Nephron progenitor cell (in vitro differentiated cells): ENCODE results near the gene ERF.
"Not testable (repeated sequence)": the region's sequence is repeated elsewhere in the genome, so short reads cannot be mapped to it uniquely, and the experiment has no call there.

ENCODE experiments used
- DNase-seq: peaks from one replicate; pipeline ENCODE4 v3.0.0; 2021
- H3K27ac Mint-ChIP-seq: 2 replicates; pipeline ENCODE4 v1.8.0; 2021; ENCODE audit warnings: mild to moderate bottlenecking, moderate library complexity, mixed read lengths
- H3K27me3 Mint-ChIP-seq: 2 replicates; pipeline ENCODE4 v1.8.0; 2021; ENCODE audit warnings: mild to moderate bottlenecking, low read depth, mixed read lengths; ENCODE audit not compliant: poor library complexity
- H3K36me3 Mint-ChIP-seq: 2 replicates; pipeline ENCODE4 v1.8.0; 2021; ENCODE audit warnings: low read depth, mixed read lengths
- H3K4me1 Mint-ChIP-seq: 2 replicates; pipeline ENCODE4 v1.8.0; 2021; ENCODE audit warnings: mixed read lengths
- H3K4me3 Mint-ChIP-seq: 2 replicates; pipeline ENCODE4 v1.8.0; 2021; ENCODE audit warnings: mild to moderate bottlenecking, moderate library complexity, mixed read lengths
- H3K9me3 Mint-ChIP-seq: 2 replicates; pipeline ENCODE4 v1.8.0; 2021; ENCODE audit warnings: mild to moderate bottlenecking, moderate library complexity, mixed read lengths
- TF ChIP-seq, protein P1 (sequence below): fragments of 200-600 bp; sonication (generic); IDR thresholded peaks from 2 replicates; pipeline ENCODE4 v1.5.0; 2021; ENCODE audit warnings: antibody characterized with exemption

The ERF gene

DNA sequence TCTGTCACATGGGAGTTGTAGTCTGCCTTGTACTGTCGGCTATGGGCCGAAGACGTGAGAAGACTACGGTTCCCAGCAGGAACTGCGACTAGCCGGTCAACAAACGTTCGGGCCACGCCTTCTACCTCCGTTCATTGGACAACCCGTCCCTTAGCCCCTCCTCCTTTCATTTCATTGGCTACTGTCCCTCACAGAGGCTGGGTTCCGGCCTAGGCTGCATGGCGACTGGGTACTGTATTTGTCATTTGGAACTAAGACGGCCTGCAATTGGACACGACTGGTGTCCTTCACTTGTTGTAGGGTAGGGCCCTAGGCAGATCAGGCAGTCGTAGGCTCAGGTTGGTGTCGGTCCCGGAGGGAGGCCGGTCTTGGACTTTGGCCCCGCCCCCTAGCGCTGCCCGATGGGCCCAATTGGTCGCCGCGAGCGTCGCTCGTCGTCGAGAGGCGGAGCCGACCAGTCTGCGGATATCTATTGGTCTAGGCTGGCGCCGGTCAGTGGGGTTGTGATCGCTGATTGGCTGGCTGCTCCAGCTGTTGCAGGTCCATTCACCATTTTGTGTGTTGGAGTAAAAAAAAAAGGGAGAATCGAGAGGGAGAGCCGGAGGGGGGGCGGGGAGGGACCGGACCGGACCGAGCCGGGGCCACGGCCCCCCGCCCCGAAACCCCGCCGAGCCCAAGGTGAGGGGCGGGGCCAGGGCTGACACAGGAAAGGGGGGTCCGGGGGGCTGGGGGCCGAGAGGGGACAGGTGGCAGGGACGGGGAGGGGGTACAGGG is 14.0 kb upstream of the ERF start, which contains the start of gene CIC:
Gene CIC, plus strand, starts transcription at position 549 of the 774 bp plus-strand sequence. CDS start 2,532 bp downstream, outside the sequence.
- Mint-ChIP-seq H3K27ac (peak within 1 kb of the TSS; percentile 73), H3K27me3 (no peaks in the 10 kb centered on the region), H3K4me3 (no peak within 1 kb of the TSS), H3K4me1 (peaks cover 16% of the 10 kb centered on the region), H3K36me3 (no peaks in the 10 kb centered on the region), H3K9me3 (no peaks in the 10 kb centered on the region)
- DNase-seq, result peak; percentile 99
- TF ChIP-seq, protein P1, sequence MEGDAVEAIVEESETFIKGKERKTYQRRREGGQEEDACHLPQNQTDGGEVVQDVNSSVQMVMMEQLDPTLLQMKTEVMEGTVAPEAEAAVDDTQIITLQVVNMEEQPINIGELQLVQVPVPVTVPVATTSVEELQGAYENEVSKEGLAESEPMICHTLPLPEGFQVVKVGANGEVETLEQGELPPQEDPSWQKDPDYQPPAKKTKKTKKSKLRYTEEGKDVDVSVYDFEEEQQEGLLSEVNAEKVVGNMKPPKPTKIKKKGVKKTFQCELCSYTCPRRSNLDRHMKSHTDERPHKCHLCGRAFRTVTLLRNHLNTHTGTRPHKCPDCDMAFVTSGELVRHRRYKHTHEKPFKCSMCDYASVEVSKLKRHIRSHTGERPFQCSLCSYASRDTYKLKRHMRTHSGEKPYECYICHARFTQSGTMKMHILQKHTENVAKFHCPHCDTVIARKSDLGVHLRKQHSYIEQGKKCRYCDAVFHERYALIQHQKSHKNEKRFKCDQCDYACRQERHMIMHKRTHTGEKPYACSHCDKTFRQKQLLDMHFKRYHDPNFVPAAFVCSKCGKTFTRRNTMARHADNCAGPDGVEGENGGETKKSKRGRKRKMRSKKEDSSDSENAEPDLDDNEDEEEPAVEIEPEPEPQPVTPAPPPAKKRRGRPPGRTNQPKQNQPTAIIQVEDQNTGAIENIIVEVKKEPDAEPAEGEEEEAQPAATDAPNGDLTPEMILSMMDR, result no peak

DNA sequence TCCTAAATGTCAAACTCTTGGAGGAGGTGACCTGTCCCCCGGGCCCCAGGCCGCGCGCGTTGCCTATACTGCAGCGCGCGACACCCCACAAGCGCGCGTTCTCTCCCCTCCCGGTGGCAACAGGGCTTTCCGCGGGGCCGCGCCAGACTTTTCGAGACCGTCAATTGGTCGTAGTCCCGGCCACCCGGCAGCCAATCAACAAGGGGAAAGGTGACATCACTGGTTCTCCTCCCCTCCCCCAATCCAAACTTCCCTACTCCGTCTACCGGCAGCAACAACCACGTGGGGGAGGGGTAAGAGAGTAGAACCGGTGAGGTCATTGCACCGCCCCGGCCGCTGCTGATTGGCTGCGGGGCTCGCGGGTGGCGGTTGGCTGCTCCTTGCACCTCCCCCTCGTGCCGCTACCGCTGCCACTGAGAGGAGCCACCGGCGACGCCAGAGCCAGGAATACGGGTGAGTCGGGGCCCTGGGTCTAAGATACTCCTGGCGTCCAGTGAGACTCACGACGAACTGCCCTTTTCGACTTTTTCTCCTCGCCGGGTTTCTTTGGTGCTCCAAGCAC is 13.3 kb upstream of the ERF start:
- TF ChIP-seq, protein P1, result no peak

DNA sequence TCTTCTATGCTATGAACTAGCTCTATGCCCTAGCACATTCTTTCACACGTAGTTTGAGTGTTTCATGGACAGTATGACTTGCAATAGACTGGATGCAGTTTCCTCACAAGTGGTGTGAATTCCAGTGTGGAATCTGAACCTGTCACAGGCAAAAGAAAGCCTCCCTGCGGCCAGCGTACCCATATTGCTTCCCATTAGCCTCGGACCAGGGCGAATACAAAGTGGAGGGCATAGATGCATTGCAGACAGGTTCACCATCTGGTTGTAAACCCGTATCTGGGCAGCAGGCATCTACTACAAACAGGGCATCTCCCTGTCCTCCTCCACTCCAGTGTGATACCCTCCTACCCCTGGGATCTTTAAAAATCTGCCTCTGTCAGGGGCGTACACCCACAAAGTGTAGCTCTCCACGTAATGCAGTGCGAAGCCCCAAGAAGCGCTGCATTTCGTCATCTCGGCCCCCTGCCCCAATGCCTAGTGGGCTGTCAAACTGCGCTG is 12.8 kb upstream of the ERF start:
- TF ChIP-seq, protein P1, result no peak

More for the DNA sequence above, 13.3 kb upstream of the ERF start:
- peaks cover 16% of the 10 kb centered on the region for H3K4me1 Mint-ChIP-seq
- H3K9me3 Mint-ChIP-seq, result no peaks in the 10 kb centered on the region
- no peak overlapping the region for H3K27ac Mint-ChIP-seq
- no peak overlapping the region for H3K4me3 Mint-ChIP-seq
- DNase-seq, result peak; percentile 96
- H3K27me3 Mint-ChIP-seq, result no peaks in the 10 kb centered on the region
- no peaks in the 10 kb centered on the region for H3K36me3 Mint-ChIP-seq

DNA sequence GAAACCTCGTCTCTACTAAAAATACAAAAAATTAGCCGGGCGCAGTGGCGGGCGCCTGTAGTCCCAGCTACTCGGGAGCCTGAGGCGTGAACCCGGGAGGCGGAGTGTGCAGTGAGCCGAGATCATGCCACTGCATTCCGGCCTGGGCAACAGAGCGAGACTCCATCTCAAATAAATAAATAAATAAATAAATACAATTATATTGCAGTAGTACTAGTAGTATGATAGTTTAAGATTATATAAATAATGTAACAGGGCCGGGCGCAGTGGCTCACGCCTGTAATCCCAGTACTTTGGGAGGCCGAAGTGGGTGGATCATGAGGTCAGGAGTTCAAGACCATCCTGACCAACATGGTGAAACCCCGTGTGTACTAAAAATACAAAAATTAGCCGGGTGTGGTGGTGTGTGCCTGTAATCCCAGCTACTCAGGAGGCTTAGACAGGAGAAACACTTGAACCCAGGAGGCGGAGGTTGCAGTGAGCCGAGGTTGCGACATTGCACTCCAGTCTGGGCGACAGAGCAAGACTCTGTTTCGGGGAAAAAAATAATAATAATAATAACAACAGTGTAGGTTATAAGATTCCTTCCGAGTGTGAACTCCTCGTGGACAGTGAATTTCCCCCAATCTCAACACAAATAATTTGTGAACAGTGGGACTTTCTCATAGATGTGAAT is 12.1 kb upstream of the ERF start:
- not testable (repeated sequence) for H3K27me3 Mint-ChIP-seq, H3K4me3 Mint-ChIP-seq, H3K36me3 Mint-ChIP-seq, DNase-seq, H3K27ac Mint-ChIP-seq, H3K9me3 Mint-ChIP-seq
- peaks cover 16% of the 10 kb centered on the region for H3K4me1 Mint-ChIP-seq

More for the DNA sequence above, 12.8 kb upstream of the ERF start:
- no peak for DNase-seq
- Mint-ChIP-seq H3K4me1 (peaks cover 16% of the 10 kb centered on the region), H3K36me3 (no peaks in the 10 kb centered on the region), H3K27me3 (peaks cover 3% of the 10 kb centered on the region), H3K27ac (no peak overlapping the region), H3K9me3 (no peaks in the 10 kb centered on the region), H3K4me3 (no peak overlapping the region)

DNA sequence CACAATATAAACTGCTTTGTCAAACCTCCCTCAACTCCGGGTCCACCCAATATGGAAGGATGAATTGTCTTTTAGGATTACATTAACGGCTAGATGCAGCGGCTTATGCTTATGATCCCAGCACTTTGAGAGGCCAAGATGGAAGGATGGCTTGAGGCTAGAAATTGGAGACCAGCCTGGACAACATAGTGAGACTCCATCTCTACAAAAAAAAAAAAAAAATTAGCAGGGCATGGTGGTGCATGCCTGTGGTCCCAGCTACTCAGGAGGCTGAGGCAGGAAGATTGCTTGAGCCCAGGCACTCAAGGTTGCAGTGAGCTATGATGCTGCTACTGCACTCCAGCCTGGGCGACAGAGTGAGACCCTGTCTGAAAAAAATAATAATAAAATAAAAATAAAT is 11.2 kb upstream of the ERF start:
- not testable (repeated sequence) for DNase-seq, H3K36me3 Mint-ChIP-seq, H3K4me3 Mint-ChIP-seq, H3K27ac Mint-ChIP-seq, H3K27me3 Mint-ChIP-seq, H3K9me3 Mint-ChIP-seq
- peaks cover 16% of the 10 kb centered on the region for H3K4me1 Mint-ChIP-seq

DNA sequence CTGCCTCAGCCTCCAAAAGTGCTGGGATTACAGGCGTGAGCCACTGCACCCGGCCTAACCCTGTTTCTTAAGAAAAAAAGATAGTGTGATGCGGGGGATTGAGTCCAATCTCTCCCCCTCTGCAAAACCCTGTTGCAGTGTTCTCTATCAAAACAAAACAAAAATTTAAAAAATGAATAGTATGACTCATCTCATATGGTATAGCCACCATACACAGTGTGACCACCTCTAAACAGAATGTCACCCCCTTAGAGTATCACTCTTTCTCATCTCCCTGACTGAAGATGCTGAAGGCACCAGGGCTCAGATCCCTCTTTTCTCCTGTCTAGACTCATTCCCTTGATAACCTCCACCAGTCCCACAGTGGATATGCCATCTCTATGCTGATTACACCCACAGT is 6.8 kb upstream of the ERF start:
- no peak overlapping the region for H3K27ac Mint-ChIP-seq
- TF ChIP-seq, protein P1, result no peak
- DNase-seq, result no peak
- H3K36me3 Mint-ChIP-seq, result no peaks in the 10 kb centered on the region
- H3K4me1 Mint-ChIP-seq, result peaks cover 14% of the 10 kb centered on the region
- peaks cover 9% of the 10 kb centered on the region for H3K27me3 Mint-ChIP-seq
- H3K4me3 Mint-ChIP-seq, result no peak overlapping the region
- H3K9me3 Mint-ChIP-seq, result no peaks in the 10 kb centered on the region

DNA sequence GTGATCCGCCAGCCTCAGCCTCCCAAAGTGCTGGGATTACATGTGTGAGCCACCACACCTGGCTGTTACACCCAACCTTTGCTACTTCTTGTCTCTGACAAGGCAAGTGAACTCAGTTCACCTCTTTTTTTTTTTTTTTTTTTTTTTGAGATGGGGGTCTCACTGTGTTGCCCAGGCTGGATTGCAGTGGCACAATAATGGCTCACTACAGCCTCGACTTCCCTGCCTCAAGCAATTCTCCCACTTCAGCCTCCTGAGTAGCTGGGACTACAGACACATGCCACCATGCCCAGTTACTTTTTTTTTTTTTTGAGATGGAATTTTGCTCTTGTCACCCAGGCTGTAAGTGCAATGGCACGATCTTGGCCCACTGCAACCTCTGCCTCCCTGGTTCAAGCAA is 2.9 kb upstream of the ERF start:
- not testable (repeated sequence) for H3K4me3 Mint-ChIP-seq, DNase-seq
- peaks cover 21% of the 10 kb centered on the region for H3K4me1 Mint-ChIP-seq

More for the DNA sequence above, 2.9 kb upstream of the ERF start:
- H3K27ac Mint-ChIP-seq, H3K27me3 Mint-ChIP-seq, H3K9me3 Mint-ChIP-seq, H3K36me3 Mint-ChIP-seq: not testable (repeated sequence)
